Measurements from ENCODE around the gene MCF2L2. TPM values are rescaled to one million over a fixed set of nuclear protein-coding genes. Genes with fewer than 3 reads are reported as not detected.

MCF2L2 gene
- polyA plus RNA-seq, 2 of the 4 experiments (the other 2 are of a cell fraction): 0.03 to 0.05 TPM

DNA sequence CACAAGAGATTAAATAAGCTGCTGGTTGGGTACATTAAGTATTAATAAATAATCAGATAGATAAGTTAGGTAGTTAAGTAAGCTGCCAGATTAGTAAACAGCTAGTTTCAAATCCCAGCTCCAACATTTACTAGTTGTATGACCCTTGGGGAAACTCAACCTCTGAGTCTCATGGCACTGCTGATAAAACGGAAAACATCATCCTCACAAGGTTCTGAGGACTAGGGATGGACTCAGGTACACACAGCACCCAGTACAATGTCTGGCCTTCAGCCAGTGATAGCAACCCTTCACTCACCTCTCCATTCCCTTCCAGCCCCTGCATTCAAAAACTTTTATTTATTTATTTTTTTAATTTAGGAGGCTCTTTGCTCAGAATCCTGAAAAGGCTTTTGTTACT is 143.1 kb downstream of the MCF2L2 start:
- FAIRE-seq: no peak
- peak overlapping the region; percentile 78 for H3K4me2 ChIP-seq
- WGBS (ENCODE audit: missing lambda C conversion rate): 46% methylated on average over 1 of the region's 1 CpG
- TF ChIP-seq, protein P1, sequence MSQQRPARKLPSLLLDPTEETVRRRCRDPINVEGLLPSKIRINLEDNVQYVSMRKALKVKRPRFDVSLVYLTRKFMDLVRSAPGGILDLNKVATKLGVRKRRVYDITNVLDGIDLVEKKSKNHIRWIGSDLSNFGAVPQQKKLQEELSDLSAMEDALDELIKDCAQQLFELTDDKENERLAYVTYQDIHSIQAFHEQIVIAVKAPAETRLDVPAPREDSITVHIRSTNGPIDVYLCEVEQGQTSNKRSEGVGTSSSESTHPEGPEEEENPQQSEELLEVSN (IDR thresholded peaks at IDR 0.05; ENCODE audit: borderline replicate concordance, low read depth): no peak
- ATAC-seq: peak in 1 of 2 experiments; percentile 20; a peak in 3 of 6 replicates
- ChIA-PET POLR2A (interaction anchor here (0.9 to 2.1 kb wide), 4 partner anchors 10 to 32 kb away, joined by 3 to 7 read pairs (median 6); partner anchors contain the start of gene B3GNT5), CTCF (interaction anchor here (0.5 to 3.0 kb wide), 5 partner anchors 13 to 101 kb away, joined by 3 to 9 read pairs (median 5); no protein-coding TSS in a partner anchor)
- DNase-seq (ENCODE audit: low read depth in 1 of 2, low spot score in 1 of 2): no peak
- H3K4me1 ChIP-seq: peaks cover 36% of the 10 kb centered on the region
- no peaks in the 10 kb centered on the region for H3K9me3 ChIP-seq
- H3K4me3 ChIP-seq: no peak overlapping the region
- peak overlapping the region; percentile 77 to 85 for H3K27ac ChIP-seq

- Histone ChIP-seq H3K4me1 (peaks cover 36% of the 10 kb centered on the region), H3K4me2 (no peak overlapping the region), H3K27ac (peak overlapping the region; percentile 77 to 85; a peak in 5 of 6 replicates), H3K9me3 (no peaks in the 10 kb centered on the region), H3K4me3 (no peak overlapping the region)
- TF ChIP-seq JUNB (IDR thresholded peaks at IDR 0.05) (no peak), ZFP36 (IDR thresholded peaks at IDR 0.05; ENCODE audit: borderline replicate concordance, partially characterized antibody) (no peak), BHLHE40 (IDR thresholded peaks at IDR 0.05; ENCODE audit: low read depth, low read length) (no peak), HDAC2 (IDR thresholded peaks at IDR 0.05) (no peak), ESRRA (IDR thresholded peaks at IDR 0.05; ENCODE audit: borderline replicate concordance, low read length) (no peak), ZNF302 (CRISPR knock-in tag; IDR thresholded peaks at IDR 0.05) (no peak), USF2 (IDR thresholded peaks at IDR 0.05) (no peak), EHMT2 (IDR thresholded peaks at IDR 0.05; ENCODE audit: low read depth) (no peak), HOXA7 (CRISPR knock-in tag; IDR thresholded peaks at IDR 0.05) (no peak), MYC (IDR thresholded peaks at IDR 0.05; ENCODE audit: borderline replicate concordance, low read length) (no peak)
- TF ChIP-seq, protein P2, sequence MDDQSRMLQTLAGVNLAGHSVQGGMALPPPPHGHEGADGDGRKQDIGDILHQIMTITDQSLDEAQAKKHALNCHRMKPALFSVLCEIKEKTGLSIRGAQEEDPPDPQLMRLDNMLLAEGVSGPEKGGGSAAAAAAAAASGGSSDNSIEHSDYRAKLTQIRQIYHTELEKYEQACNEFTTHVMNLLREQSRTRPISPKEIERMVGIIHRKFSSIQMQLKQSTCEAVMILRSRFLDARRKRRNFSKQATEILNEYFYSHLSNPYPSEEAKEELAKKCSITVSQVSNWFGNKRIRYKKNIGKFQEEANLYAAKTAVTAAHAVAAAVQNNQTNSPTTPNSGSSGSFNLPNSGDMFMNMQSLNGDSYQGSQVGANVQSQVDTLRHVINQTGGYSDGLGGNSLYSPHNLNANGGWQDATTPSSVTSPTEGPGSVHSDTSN (IDR thresholded peaks at IDR 0.05): no peak
- POLR2A ChIA-PET: interaction anchor here (2.1 kb wide), 1 partner anchor 10 kb away, joined by 7 read pairs; no protein-coding TSS in a partner anchor
- FAIRE-seq: no peak
- CTCF ChIA-PET: interaction anchor here (1.0 to 3.0 kb wide), 5 partner anchors 12 to 100 kb away, joined by 3 to 9 read pairs (median 5); no protein-coding TSS in a partner anchor
- WGBS (ENCODE audit: missing lambda C conversion rate): 92% methylated on average over 3 of the region's 3 CpGs
- DNase-seq (ENCODE audit: low read depth in 1 of 2, low spot score in 1 of 2): no peak
- ATAC-seq: no peak
Measured at GRCh38 chr3:183284570-183284969, 143.8 kb downstream of the MCF2L2 start.

DNA sequence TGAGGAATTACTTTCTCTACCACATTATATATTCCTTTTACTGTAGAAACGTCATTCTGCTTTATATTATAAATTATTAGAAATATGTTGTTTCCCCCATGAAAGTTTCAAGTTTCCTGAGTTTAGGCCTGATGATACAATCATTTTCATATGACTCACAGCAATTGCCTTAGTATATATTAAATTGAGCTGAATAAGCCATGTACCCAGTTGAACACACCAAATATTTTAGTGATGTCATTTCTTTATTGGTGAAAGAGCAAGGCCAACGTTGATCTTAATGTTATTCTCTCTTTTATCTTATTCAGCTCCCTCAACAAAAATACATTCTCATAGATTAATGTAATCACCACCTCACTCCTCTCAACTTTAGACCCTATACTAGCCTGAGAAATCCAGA is 144.5 kb downstream of the MCF2L2 start:
- WGBS (ENCODE audit: missing lambda C conversion rate): 65% methylated on average over 2 of the region's 2 CpGs

GRCh38 chr3:183281126-183281797 is 147.2 kb downstream of the MCF2L2 start:
- FAIRE-seq (no peak), ATAC-seq (no peak), DNase-seq (ENCODE audit: low read depth in 1 of 2, low spot score in 1 of 2) (no peak)
- no peaks in the 10 kb centered on the region for H3K9me3 ChIP-seq
- no peak overlapping the region for H3K4me3 ChIP-seq
- no peak overlapping the region for H3K4me2 ChIP-seq
- ChIA-PET POLR2A (no interaction called here), CTCF (no interaction called here)
- 67% methylated on average over 8 of the region's 8 CpGs for WGBS (ENCODE audit: missing lambda C conversion rate)
- peaks cover 25% of the 10 kb centered on the region for H3K4me1 ChIP-seq
- H3K27ac ChIP-seq: 0 out of 6 replicates have a peak overlapping the region, but pooled peaks of 1 of the 2 experiments have one; percentile 30
- TF ChIP-seq FOSB (CRISPR knock-in tag; IDR thresholded peaks at IDR 0.05) (no peak), EHF (CRISPR knock-in tag; IDR thresholded peaks at IDR 0.05) (no peak), MAZ (IDR thresholded peaks at IDR 0.05; ENCODE audit: borderline replicate concordance, low read depth, low read length) (no peak), JUN (IDR thresholded peaks at IDR 0.05) (no peak), GATA3 (IDR thresholded peaks at IDR 0.05; ENCODE audit: borderline replicate concordance) (no peak), RNF2 (IDR thresholded peaks at IDR 0.05; ENCODE audit: borderline replicate concordance, low read depth) (no peak), TP53 (CRISPR knock-in tag; IDR thresholded peaks at IDR 0.05) (no peak), RARB (CRISPR knock-in tag; IDR thresholded peaks at IDR 0.05) (no peak), ATOH8 (CRISPR knock-in tag; IDR thresholded peaks at IDR 0.05; ENCODE audit: low read depth) (no peak), CHD2 (IDR thresholded peaks at IDR 0.05; ENCODE audit: low read length, partially characterized antibody) (no peak), JUNB (IDR thresholded peaks at IDR 0.05) (no peak), CEBPB (IDR thresholded peaks at IDR 0.05) (no peak), ZSCAN20 (CRISPR knock-in tag; IDR thresholded peaks at IDR 0.05) (no peak), CHD4 (IDR thresholded peaks at IDR 0.05; ENCODE audit: borderline replicate concordance) (no peak), FOXS1 (CRISPR knock-in tag; IDR thresholded peaks at IDR 0.05) (no peak)

More for the DNA sequence above, 144.5 kb downstream of the MCF2L2 start:
- ChIA-PET POLR2A (no interaction called here), CTCF (interaction anchor here (1.0 to 1.2 kb wide), 2 partner anchors 18 to 99 kb away, joined by 3 read pairs; no protein-coding TSS in a partner anchor)
- peaks cover 40% of the 10 kb centered on the region for H3K4me1 ChIP-seq
- no peak overlapping the region for H3K4me3 ChIP-seq
- no peaks in the 10 kb centered on the region for H3K9me3 ChIP-seq
- TF ChIP-seq CHD2 (IDR thresholded peaks at IDR 0.05; ENCODE audit: low read length, partially characterized antibody) (no peak), JUN (IDR thresholded peaks at IDR 0.05) (no peak), ZSCAN20 (CRISPR knock-in tag; IDR thresholded peaks at IDR 0.05) (no peak), CBX8 (IDR thresholded peaks at IDR 0.05) (no peak), FOXS1 (CRISPR knock-in tag; IDR thresholded peaks at IDR 0.05) (no peak), EP300 (IDR thresholded peaks at IDR 0.05) (no peak)
- no peak for ATAC-seq
- no peak for FAIRE-seq
- no peak overlapping the region for H3K4me2 ChIP-seq
- no peak for DNase-seq (ENCODE audit: low read depth in 1 of 2, low spot score in 1 of 2)
- H3K27ac ChIP-seq: peak overlapping the region in 1 of 2 experiments; percentile 85; a peak in 3 of 6 replicates
